Measurements from ENCODE around the gene BIRC2.

The BIRC2 gene

GRCh38 chr11:102393272-102393730, 46.3 kb downstream of the BIRC2 start:
- Histone ChIP-seq H3K27me3 (ENCODE audit: low read depth, low read length) (no peaks in the 10 kb centered on the region), H3K9me3 (ENCODE audit: insufficient read depth, low read length) (no peaks in the 10 kb centered on the region), H4K20me1 (ENCODE audit: insufficient read depth, low read length) (no peaks in the 10 kb centered on the region), H3K9ac (ENCODE audit: low read length) (no peak overlapping the region), H3K4me1 (ENCODE audit: low read length) (peaks cover 25% of the 10 kb centered on the region), H3K27ac (ENCODE audit: low read length) (no peak overlapping the region), H3K79me2 (ENCODE audit: low read length) (no peaks in the 10 kb centered on the region), H3K36me3 (replicated peaks; ENCODE audit: low read depth, low read length) (peaks cover 26% of the 10 kb centered on the region), H3K4me3 (ENCODE audit: low read length) (no peak overlapping the region), H2AFZ (ENCODE audit: low read depth, low read length) (no peak overlapping the region), H3K4me2 (ENCODE audit: low read length) (no peak overlapping the region)
- TF ChIP-seq CTCF (IDR thresholded peaks at IDR 0.05; ENCODE audit: low read depth, low read length) (no peak), EZH2phosphoT487 (IDR thresholded peaks at IDR 0.05; ENCODE audit: low read depth) (no peak)

- Histone ChIP-seq H3K79me2 (ENCODE audit: low read length) (no peaks in the 10 kb centered on the region), H2AFZ (ENCODE audit: low read depth, low read length) (no peak overlapping the region), H4K20me1 (ENCODE audit: insufficient read depth, low read length) (no peaks in the 10 kb centered on the region), H3K9ac (ENCODE audit: low read length) (no peak overlapping the region), H3K27me3 (ENCODE audit: low read depth, low read length) (no peaks in the 10 kb centered on the region), H3K27ac (ENCODE audit: low read length) (no peak overlapping the region), H3K4me3 (ENCODE audit: low read length) (no peak overlapping the region), H3K4me1 (ENCODE audit: low read length) (peaks cover 12% of the 10 kb centered on the region), H3K36me3 (replicated peaks; ENCODE audit: low read depth, low read length) (peaks cover 21% of the 10 kb centered on the region), H3K4me2 (ENCODE audit: low read length) (no peak overlapping the region), H3K9me3 (ENCODE audit: insufficient read depth, low read length) (no peaks in the 10 kb centered on the region)
- no peak for TF ChIP-seq EZH2phosphoT487 (IDR thresholded peaks at IDR 0.05; ENCODE audit: low read depth)
- no peak for TF ChIP-seq CTCF (IDR thresholded peaks at IDR 0.05; ENCODE audit: low read depth, low read length)
These were observed 48.8 kb downstream of the BIRC2 start for GRCh38 chr11:102395720-102396393.

- no peak overlapping the region for H3K9ac ChIP-seq (ENCODE audit: low read length)
- H3K4me1 ChIP-seq (ENCODE audit: low read length) = peaks cover 12% of the 10 kb centered on the region
- no peak overlapping the region for H3K27ac ChIP-seq (ENCODE audit: low read length)
- TF ChIP-seq EZH2phosphoT487 (IDR thresholded peaks at IDR 0.05; ENCODE audit: low read depth) = no peak
- H3K4me3 ChIP-seq (ENCODE audit: low read length) = no peak overlapping the region
- H3K4me2 ChIP-seq (ENCODE audit: low read length) = no peak overlapping the region
- peaks cover 22% of the 10 kb centered on the region for H3K36me3 ChIP-seq (replicated peaks; ENCODE audit: low read depth, low read length)
- no peak overlapping the region for H2AFZ ChIP-seq (ENCODE audit: low read depth, low read length)
- no peaks in the 10 kb centered on the region for H3K27me3 ChIP-seq (ENCODE audit: low read depth, low read length)
- H3K9me3 ChIP-seq (ENCODE audit: insufficient read depth, low read length) = no peaks in the 10 kb centered on the region
- peaks cover 3% of the 10 kb centered on the region; the same call in 1 of the 2 replicates for H4K20me1 ChIP-seq (ENCODE audit: insufficient read depth, low read length)
- no peaks in the 10 kb centered on the region for H3K79me2 ChIP-seq (ENCODE audit: low read length)
These were observed 49.9 kb downstream of the BIRC2 start for GRCh38 chr11:102396708-102397563.

- TF ChIP-seq CTCF (IDR thresholded peaks at IDR 0.05; ENCODE audit: low read depth, low read length) (no peak), EZH2phosphoT487 (IDR thresholded peaks at IDR 0.05; ENCODE audit: low read depth) (no peak)
- H4K20me1 ChIP-seq (ENCODE audit: insufficient read depth, low read length) = peaks cover 12% of the 10 kb centered on the region; the same call in 1 of the 2 replicates
- no peaks in the 10 kb centered on the region for H3K9me3 ChIP-seq (ENCODE audit: insufficient read depth, low read length)
- no peaks in the 10 kb centered on the region for H3K27me3 ChIP-seq (ENCODE audit: low read depth, low read length)
- H3K4me3 ChIP-seq (ENCODE audit: low read length) = no peak overlapping the region
- no peak overlapping the region for H3K9ac ChIP-seq (ENCODE audit: low read length)
- no peaks in the 10 kb centered on the region for H3K79me2 ChIP-seq (ENCODE audit: low read length)
- H2AFZ ChIP-seq (ENCODE audit: low read depth, low read length) = no peak overlapping the region
- H3K4me1 ChIP-seq (ENCODE audit: low read length) = peaks cover 20% of the 10 kb centered on the region
- H3K27ac ChIP-seq (ENCODE audit: low read length) = no peak overlapping the region
- H3K36me3 ChIP-seq (replicated peaks; ENCODE audit: low read depth, low read length) = peaks cover 23% of the 10 kb centered on the region
- no peak overlapping the region for H3K4me2 ChIP-seq (ENCODE audit: low read length)
These were observed 51.3 kb downstream of the BIRC2 start for GRCh38 chr11:102398297-102398696.

Measured in OCI-LY3 (cell line).